ENCODE data around the gene FSD2. TPM values are rescaled to one million over a fixed set of nuclear protein-coding genes. Genes with fewer than 3 reads are reported as not detected.
"Not testable (repeated sequence)": the region's sequence is repeated elsewhere in the genome, so short reads cannot be mapped to it uniquely, and the experiment has no call there.

FSD2 gene
- total RNA-seq, 1 experiment from 2014 or later: not detected

GRCh38 chr15:82709081-82709420, 96.8 kb downstream of the FSD2 start:
- Histone ChIP-seq H3K9me3 (ENCODE audit: low read length) (no peaks in the 10 kb centered on the region), H3K79me2 (ENCODE audit: low read length) (no peaks in the 10 kb centered on the region), H2AFZ (ENCODE audit: low read length) (no peak overlapping the region), H3K27me3 (ENCODE audit: low read length) (no peaks in the 10 kb centered on the region; the same call in 1 of the 2 replicates), H3K9ac (ENCODE audit: low read length) (no peak overlapping the region), H3K4me2 (ENCODE audit: low read length) (peak overlapping the region; percentile 94), H3K27ac (ENCODE audit: low read length) (no peak overlapping the region), H3K4me3 (ENCODE audit: low read length) (peak overlapping the region; percentile 86), H4K20me1 (ENCODE audit: low read length) (no peaks in the 10 kb centered on the region), H3K4me1 (ENCODE audit: insufficient read depth, low read length) (no peaks in the 10 kb centered on the region), H3K36me3 (ENCODE audit: low read depth, low read length) (no peaks in the 10 kb centered on the region), H3F3A (ENCODE audit: low read length, unreplicated experiment) (no peaks in the 10 kb centered on the region), H3K9me2 (replicated peaks; ENCODE audit: low read length) (no peaks in the 10 kb centered on the region)
- no TSS peak for BruUV-seq (replicated peaks)
- ChIA-PET CTCF (no interaction called here), POLR2A (ENCODE audit: unreplicated experiment) (no interaction called here)
- ATAC-seq (no peak), DNase-seq (no peak)
- intact Hi-C loops (cut with micrococcal nuclease): no loop called here
- TF ChIP-seq CTCF (conservative IDR thresholded peaks at IDR 0.05; ENCODE audit: low read depth, low read length): no peak
- no peak for TF ChIP-seq EZH2 (IDR thresholded peaks at IDR 0.05; ENCODE audit: low read length, unreplicated experiment)
- no peak for TF ChIP-seq EZH2phosphoT487 (IDR thresholded peaks at IDR 0.05; ENCODE audit: borderline replicate concordance, low read length)

GRCh38 chr15:82705856-82706255, 100.0 kb downstream of the FSD2 start:
- CTCF ChIA-PET; H3K9ac ChIP-seq (ENCODE audit: low read length); H4K20me1 ChIP-seq (ENCODE audit: low read length); H3K9me3 ChIP-seq (ENCODE audit: low read length); H3K4me3 ChIP-seq (ENCODE audit: low read length); H3F3A ChIP-seq (ENCODE audit: low read length, unreplicated experiment); H2AFZ ChIP-seq (ENCODE audit: low read length); BruUV-seq (replicated peaks); H3K79me2 ChIP-seq (ENCODE audit: low read length); H3K4me2 ChIP-seq (ENCODE audit: low read length); ATAC-seq; H3K27ac ChIP-seq (ENCODE audit: low read length); H3K4me1 ChIP-seq (ENCODE audit: insufficient read depth, low read length); H3K36me3 ChIP-seq (ENCODE audit: low read depth, low read length); intact Hi-C loops (cut with micrococcal nuclease); H3K9me2 ChIP-seq (replicated peaks; ENCODE audit: low read length); DNase-seq; POLR2A ChIA-PET (ENCODE audit: unreplicated experiment): not testable (repeated sequence)
- peaks cover 14% of the 10 kb centered on the region for H3K27me3 ChIP-seq (ENCODE audit: low read length)

Other genes starting within 250 kb of the FSD2 start
- gene CPEB1, start 158.7 kb downstream of the FSD2 start, total RNA-seq (2014; rRNA removed): 2.2 and 3.3 TPM in 2 replicates
- gene AP3B2, start 96.2 kb downstream of the FSD2 start, total RNA-seq (2014; rRNA removed): 0.47 TPM in 1 of 2 replicates, not detected in the other
- 4.5 and 4.6 TPM in 2 replicates for gene WHAMM, start 3.6 kb upstream of the FSD2 start, total RNA-seq (2014; rRNA removed)
- 22.6 and 29.5 TPM in 2 replicates for gene HOMER2, start 146.7 kb upstream of the FSD2 start, total RNA-seq (2014; rRNA removed)
- 33.6 and 43.8 TPM in 2 replicates for gene RAMAC, start 180.1 kb upstream of the FSD2 start, total RNA-seq (2014; rRNA removed)
- 10.3 and 25.8 TPM in 2 replicates for gene C15orf40, start 205.6 kb upstream of the FSD2 start, total RNA-seq (2014; rRNA removed)

Measured in PC-3 (cell line).